ENCODE data around the gene DBN1. TPM values are rescaled to one million over a fixed set of nuclear protein-coding genes. Genes with fewer than 3 reads are reported as not detected.
A peak's percentile ranks its signal among the peaks of the same experiment; 100 is the strongest.

Gene DBN1
- total RNA-seq, 2 donors from 2014 or later = 30.2 to 55.1 TPM

DNA sequence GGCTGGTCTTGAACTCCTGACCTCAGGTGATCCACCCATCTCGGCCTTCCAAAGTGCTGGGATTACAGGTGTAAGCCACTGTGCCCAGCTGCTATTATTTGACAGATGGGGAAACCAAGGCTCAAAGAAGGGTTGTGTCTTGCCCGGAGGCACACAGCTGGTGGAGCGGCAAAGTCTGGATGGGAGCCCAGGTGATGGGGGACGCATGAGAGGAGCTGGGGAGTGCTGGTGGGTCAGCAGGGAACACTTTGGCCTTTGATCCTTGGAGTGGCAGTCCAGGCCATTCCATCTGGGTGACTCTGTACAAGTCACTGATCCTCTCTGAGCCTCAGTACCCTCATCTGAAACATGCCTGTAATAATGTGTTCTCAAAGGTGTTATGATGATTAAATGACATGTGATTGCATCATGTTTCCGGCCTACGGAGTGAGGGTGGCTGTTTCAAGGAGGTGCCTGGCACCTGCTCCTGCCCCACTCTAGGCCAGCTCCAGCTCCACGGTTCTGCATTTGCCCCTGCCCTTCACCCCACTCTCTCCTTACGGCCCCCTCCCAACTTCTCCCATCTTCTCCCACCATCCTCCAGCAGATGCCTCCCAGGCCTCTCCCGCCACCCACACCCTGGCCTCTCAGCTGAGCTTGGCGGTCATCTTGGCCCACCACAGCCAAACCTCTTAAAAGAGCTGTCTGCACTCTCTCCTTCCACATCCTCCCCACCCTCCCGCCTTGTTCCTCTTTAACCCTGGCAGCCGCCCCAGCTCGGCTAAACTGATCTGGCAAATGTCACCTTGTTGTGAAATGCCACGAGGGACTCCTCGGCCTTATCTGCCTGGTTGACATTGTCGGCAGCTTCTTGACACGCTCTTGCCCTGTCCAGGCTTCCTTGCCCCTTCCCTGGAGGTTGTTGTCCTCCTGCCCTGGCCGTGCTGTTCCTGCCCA, 5.5 kb upstream of the DBN1 start:
- intact Hi-C loops (cut with DNase I) = no loop called here

DNA sequence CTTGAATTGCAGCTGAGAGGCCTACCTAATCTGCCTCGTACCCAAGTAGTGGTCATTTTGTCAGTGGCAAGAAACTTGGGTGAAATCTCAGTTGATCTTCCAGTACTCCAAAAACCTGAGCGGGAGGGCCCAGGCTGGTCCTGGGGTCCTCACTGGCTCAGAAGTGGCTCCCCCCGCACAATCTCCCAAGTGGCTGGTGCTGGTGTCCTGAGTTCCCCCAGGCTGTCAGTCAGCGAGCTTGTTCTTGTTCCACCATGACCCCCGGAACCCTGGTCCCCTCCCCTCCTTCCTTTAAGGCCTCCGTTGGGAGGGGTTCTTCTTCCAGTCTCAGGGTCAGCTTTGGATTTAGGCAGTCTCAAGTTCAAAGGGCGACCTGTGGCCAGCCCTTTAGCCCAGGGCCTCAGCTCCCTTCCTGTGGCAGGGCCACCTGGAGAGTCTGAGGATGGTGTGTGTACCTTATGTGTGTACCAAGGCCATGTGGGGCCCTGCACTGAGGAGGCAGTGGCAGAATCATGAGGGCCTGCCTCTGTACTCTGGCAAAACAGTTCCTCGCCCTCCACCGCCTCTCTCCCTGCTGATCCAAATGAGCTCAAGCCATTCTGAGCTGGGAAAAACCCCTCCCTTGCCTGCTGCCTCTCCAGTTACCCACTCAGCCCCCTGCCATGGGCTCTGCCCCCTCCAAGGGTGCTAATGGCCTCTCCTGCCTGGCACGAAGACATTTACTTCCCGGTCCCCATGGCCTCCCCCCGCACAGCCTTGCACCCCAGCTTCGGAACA, 4.5 kb upstream of the DBN1 start:
- DNase-seq (no peak), ATAC-seq (no peak)
- intact Hi-C loops (cut with DNase I) = no loop called here

More for the DNA sequence above, 5.5 kb upstream of the DBN1 start:
- DNase-seq (peak; percentile 90), ATAC-seq (peak; percentile 75 to 94)

GRCh38 chr5:177476531-177477233, 3.2 kb upstream of the DBN1 start:
- intact Hi-C loops (cut with DNase I) = no loop called here
- DNase-seq (peak; percentile 75), ATAC-seq (no peak)

DNA sequence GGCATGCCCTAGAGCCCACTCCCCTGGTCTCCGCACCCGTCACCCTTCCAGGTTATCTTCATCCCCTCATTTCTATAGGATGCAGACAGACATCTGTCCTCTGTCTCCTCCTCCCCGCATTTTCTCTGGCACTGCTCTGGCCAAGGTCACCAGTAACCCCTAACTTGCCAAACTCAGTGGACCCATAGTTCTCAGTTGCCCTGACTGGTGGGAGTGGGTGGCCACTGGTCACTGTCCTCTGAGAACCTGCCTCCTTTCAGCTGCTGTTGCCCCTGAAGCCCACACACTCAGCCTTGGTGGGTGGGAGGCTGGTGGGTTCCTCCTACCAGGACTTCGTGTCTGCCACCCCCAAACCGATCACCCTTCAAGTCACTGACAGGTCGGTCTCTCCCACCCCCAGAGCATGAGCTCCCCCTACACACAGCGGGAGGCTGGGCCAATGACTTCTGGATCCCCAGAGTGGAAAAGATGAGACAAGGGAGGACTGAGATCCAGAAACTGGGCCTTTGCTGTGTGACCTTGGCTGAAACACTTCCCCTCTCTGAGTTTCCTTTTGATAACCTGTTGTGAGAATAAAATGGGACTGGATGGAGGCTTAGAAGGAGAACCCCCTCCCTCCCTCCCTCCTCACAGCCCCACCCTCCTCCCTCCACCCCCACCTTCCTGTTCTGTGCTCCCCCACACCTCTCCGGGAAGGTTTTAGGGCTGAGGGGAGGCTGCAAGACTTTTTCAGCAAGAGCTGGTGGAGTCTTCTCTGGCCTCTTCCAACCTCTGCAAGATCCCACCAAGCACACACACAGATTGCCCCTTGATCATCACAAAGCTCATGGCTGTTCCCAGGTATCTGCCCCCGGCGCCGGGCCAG, 2.4 kb upstream of the DBN1 start:
- intact Hi-C loops (cut with DNase I) = no loop called here
- no peak for DNase-seq
- no peak for ATAC-seq

DNA sequence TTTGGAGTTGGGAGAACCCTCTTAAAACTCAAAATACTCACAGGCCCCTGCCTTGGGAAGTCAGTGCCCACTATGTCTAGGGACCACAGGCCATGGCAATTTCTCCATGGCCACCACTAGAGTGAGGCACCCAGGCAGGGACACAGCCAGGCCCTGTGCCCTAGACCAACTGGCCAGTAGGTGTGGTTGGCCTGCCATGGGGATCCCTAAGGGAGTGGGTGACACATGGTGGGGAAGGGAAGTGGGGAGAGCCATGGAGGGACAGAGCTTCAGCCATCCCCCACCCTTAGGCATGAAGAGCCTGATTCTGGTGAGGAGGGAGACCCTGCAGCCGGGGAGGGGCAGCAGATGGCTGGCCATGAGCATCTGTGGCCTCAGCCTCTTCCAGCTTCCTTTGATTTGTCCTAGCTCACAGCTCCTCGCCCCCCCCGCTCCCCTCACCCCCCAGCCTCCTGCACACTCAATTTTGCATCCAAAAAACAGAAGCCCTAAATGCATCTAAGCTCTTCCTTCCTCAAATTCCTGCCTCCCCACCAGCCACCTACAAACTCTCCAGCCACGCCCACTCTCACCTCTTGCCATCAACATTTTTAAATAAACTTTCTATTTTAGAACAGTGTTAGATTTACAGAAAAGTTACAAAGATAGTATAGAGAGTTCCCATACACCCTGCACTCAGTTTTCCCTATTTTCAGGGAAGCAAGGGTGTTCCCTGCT, 1.6 kb upstream of the DBN1 start:
- ATAC-seq (no peak), DNase-seq (no peak)
- intact Hi-C loops (cut with DNase I) = no loop called here

DNA sequence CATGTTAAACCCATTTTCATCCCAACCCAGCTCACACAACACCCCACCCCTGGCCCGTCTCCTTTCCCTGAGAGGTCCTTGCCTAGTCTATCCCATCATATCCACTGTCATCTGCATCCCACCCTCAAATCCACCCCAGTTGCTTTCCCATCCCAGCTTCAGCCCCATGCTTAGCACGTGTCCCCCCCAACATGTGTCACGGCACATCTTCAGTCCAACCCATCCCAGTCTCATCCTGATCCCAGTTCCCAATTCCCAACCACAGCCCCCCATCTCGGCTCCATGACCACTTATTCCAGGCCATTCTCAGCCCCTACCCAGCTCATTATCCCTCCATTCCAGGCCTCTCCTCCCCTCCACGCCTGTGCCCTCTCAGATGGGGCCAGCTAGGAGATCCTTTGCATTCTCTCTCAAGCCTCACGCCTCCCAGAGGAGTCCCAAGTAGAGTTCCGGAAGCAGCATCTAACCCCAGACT, 605 bp upstream of the DBN1 start:
- intact Hi-C loops (cut with DNase I) = no loop called here
- ATAC-seq = no peak
- no peak for DNase-seq

- ATAC-seq (peak; percentile 6 to 43), DNase-seq (no peak)
- intact Hi-C loops (cut with DNase I) = no loop called here
Measured at GRCh38 chr5:177472460-177473442, 683 bp downstream of the DBN1 start.

DNA sequence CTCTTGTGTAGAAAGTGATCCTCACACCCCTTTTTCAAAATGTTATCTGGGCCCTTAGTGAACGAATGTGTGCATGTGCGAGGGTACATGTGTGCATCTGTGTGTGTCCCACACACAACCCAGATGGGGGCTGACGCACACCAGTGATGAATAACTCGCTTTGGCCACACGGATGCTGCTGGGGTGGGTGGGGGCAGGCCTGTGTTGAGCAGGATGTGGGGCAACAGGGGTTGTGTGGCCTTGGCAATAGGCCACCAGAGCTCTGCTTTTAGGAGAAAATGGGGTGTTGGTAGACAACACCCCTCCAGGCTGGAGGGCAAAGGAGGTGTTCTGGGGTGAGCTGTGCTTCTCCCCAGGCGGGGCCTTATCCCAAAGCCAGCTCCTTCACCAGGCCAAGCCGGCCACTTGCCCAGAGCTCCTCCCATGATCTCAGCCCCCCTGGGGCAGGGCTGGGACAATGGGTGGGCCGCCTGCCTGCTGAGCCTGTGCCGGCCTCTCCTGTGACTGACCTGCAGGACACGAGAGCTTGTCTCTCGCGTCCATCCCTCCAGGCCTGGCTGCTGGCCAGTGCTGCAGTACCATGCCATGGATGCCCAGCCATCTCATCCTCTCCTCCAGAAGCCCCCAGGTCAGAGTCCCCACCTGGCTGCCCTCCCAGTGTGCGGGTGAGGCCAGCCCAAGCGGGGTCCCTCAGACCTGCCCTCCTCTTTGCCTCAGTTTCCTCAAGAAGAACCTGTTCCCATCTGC, 1.7 kb downstream of the DBN1 start:
- intact Hi-C loops (cut with DNase I) = no loop called here
- DNase-seq (peak; percentile 76), ATAC-seq (peak in 1 of 2 donors; percentile 21)

- no peak for DNase-seq
- intact Hi-C loops (cut with DNase I) = no loop called here
- no peak for ATAC-seq
Measured at GRCh38 chr5:177470759-177471536, 2.5 kb downstream of the DBN1 start.

DNA sequence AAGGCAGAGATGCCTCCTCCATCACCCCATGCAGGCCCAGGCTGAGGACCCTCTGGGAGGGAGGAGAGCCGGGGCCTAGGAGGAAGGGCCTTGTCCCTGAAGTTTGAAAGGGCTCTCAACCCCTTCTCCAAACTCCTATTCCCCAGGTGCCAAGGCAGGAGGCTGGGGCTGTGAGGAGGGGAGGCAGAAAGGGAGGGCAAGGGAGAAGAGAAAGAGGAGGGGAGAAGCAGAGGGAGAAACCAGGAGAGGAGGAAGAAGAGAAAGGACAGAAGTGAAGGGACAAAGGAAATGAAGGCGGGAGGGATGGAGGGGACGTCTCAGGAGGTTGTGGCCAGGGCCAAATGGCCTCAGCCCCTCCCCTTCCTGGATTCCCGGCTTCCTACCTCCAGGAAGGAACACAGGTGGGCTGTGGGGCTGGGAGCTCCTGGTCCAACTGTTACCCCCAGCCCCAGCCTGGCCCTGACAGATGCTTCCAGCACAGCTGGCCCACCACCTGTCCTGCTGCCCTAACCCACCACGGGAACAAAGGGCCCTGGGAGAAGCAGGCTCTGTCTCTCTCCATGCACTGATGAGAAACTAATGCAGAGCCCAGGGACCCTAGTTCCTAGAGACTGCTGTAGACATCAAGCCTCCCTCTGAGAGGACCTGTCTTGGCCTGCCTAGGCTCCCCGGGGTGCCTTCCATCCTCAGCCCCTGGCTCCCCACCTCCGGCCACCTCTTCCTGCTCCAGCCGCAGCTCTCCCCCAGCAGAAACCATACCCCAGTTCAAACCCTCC, 3.5 kb downstream of the DBN1 start:
- ATAC-seq (no peak), DNase-seq (no peak)
- intact Hi-C loops (cut with DNase I) = no loop called here

- intact Hi-C loops (cut with DNase I) = no loop called here
- ATAC-seq (peak in 1 of 2 donors; percentile 35), DNase-seq (peak; percentile 64)
Measured at GRCh38 chr5:177468685-177469628, 4.5 kb downstream of the DBN1 start.

- DNase-seq (no peak), ATAC-seq (no peak)
- intact Hi-C loops (cut with DNase I) = no loop called here
Measured at GRCh38 chr5:177468329-177468684, 5.1 kb downstream of the DBN1 start.

DNA sequence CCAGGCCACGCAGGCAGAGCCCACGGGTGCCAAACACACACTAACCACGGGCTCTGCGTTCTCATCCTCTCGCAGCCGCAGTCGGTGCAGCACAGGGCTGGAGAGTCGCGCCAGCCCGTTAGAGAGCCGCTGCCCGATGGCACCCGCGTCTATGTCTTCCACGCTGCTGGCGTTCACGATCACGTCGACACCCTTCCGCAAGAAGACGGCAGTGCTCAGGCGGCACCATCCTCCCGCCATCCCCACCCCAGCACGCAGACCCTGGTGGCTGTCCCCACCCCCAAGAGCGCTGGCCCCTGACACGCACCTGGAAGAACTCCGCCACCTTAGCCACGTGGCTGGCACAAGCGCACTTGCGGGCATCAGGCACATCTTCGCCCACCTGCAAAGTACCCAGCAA, 6.0 kb downstream of the DBN1 start:
- DNase-seq = no peak
- no peak for ATAC-seq
- intact Hi-C loops (cut with DNase I) = no loop called here

DNA sequence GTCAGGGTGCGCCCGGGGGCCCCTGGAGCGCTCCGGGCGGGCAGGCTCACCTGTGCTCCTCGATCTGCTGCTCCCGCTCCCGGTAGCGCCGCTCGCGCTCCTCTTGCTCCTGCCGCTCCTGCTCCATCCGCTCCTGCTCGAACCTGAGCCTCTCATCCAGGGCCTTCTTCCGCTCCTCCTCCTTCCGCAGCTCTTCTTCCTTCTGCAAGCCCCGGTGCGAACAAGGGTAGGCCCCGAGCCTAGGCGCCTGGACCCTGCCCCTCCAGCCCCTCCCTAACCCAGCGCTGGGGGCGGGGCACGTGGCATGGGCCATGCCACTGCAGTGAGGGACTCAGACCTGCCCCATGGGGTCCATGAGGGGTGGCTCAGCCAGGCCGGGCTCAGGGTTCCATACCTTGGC, 6.6 kb downstream of the DBN1 start:
- intact Hi-C loops (cut with DNase I) = no loop called here
- ATAC-seq (no peak), DNase-seq (no peak)

Measured in left cardiac atrium (tissue), 4 donors.